Psoas muscle (tissue), 8 donors: ENCODE measurements around the gene YOD1. TPM values are rescaled to one million over a fixed set of nuclear protein-coding genes. Genes with fewer than 3 reads are reported as not detected.
A peak's percentile ranks its signal among the peaks of the same experiment; 100 is the strongest.

Experiments used
- ATAC-seq, 4 donors: fragments of 200-7000 bp; cut with Tn5 transposase; one replicate each; pipeline ENCODE4 v1.9.1; 2020; ENCODE audit warnings: moderate library complexity in 3 of 4, mild to moderate bottlenecking in 2 of 4
- DNase-seq, 2 donors: peaks; one replicate each; pipeline ENCODE4 v3.0.0-alpha.2; 2020
- H3K27ac ChIP-seq: fragments of 200-600 bp; one replicate; pipeline ENCODE4 v1.8.0; 2022
- H3K27me3 ChIP-seq, 3 donors: fragments of 200-600 bp in 1 of 3; one replicate each; pipeline versions ENCODE4 v1.6.1 to v1.8.0; 2013 to 2022; ENCODE audit warnings: low read length in 2 of 3, mild to moderate bottlenecking in 2 of 3, moderate library complexity in 1 of 3; ENCODE audit not compliant: insufficient read depth in 3 of 3
- H3K36me3 ChIP-seq, 2 donors: fragments of 200-600 bp in 1 of 2; one replicate each; pipeline versions ENCODE4 v1.6.1 to v1.8.0; 2013 to 2022; ENCODE audit warnings: low read depth in 1 of 2, mild to moderate bottlenecking in 1 of 2, moderate library complexity in 1 of 2; ENCODE audit not compliant: insufficient read depth in 1 of 2
- H3K4me1 ChIP-seq: fragments of 200-600 bp; one replicate; pipeline ENCODE4 v1.8.0; 2022
- H3K4me3 ChIP-seq: fragments of 200-600 bp; one replicate; pipeline ENCODE4 v1.8.0; 2022; ENCODE audit warnings: mild to moderate bottlenecking
- H3K9me3 ChIP-seq: fragments of 200-600 bp; one replicate; pipeline ENCODE4 v1.8.0; 2022
- CTCF ChIP-seq: fragments of 200-600 bp; IDR thresholded peaks from one replicate; pipeline ENCODE4 v1.8.0; 2022; ENCODE audit warnings: antibody characterized with exemption
- WGBS, 3 donors: extraction: QIAGEN DNeasy Blood & Tissue Kit; methylation state at CpG; one replicate each; pipeline versions ENCODE4 v1.1.6 to v1.1.7; 2013; 5-methylcytosine and 5-hydroxymethylcytosine counted together
- intact Hi-C, 2 donors: fragments of 100-400 bp; cut with DNase I; formaldehyde crosslinking; loops; one replicate each; pipeline versions ENCODE4 v1.11.0 to v1.14.2; 2022
- polyA plus RNA-seq, 3 donors: library from polyadenylated mRNA; stranded (reverse); fragments of 200-250 nt; gene quantifications; one replicate each; pipeline ENCODE4 v1.2.3, GENCODE V29; 2013
- total RNA-seq, 4 donors: library from RNA; stranded (reverse); fragmentation: NEBNext Ultra II Directional in 2 of 4; extraction: Animal tissue kit (Norgen Biotek cat#: 25700) in 2 of 4; gene quantifications; one replicate each; pipeline versions ENCODE4 v1.2.1 to v1.2.4, GENCODE V29; 2021 to 2023
- donor health status: healthy with polysubstance abuse.
- donor health status: DM: no; HTN: no; CAD: no; lungs with moderate emphysema.
- donor health status: Bipolar disorder and iron deficiency.
- donor health status: healthy.
- donor health status: DM: yes; HTN: yes; CAD: no.
- donor health status: DM: no; HTN: no; CAD: no.
- donor health status: DM: no; HTN: no; CAD: no.
- donor health status: DM: yes; HTN: yes; CAD: no.

Gene YOD1
- total and polyA plus RNA-seq, 7 donors: 3.9 to 7.0 (median 5.5) TPM

GRCh38 chr1:207076181-207076955 lies 25.4 kb upstream of the YOD1 start:
- H3K4me3 ChIP-seq: no peak overlapping the region
- intact Hi-C loops: loop anchor here in 1 of 2 donors (5.0 kb wide), 2 partner anchors 149 to 164 kb away; no protein-coding TSS in a partner anchor
- no peak for TF ChIP-seq CTCF
- H3K36me3 ChIP-seq: peaks cover 2 to 57% of the 10 kb centered on the region in 2 donors
- peaks cover 4% of the 10 kb centered on the region for H3K4me1 ChIP-seq
- H3K9me3 ChIP-seq: no peaks in the 10 kb centered on the region
- no peak for DNase-seq
- peak in 3 of 4 donors; percentile 14 to 51 (median 41) for ATAC-seq
- WGBS, 3 donors: 51 to 66% (median 56%) methylated on average over 5 of the region's 5 CpGs
- H3K27me3 ChIP-seq: no peaks in the 10 kb centered on the region
- H3K27ac ChIP-seq: no peak overlapping the region

- 66 to 77% (median 69%) methylated on average over 4 of the region's 4 CpGs for WGBS, 3 donors
- peaks cover 4% of the 10 kb centered on the region for H3K4me1 ChIP-seq
- ATAC-seq: no peak
- no peak overlapping the region for H3K4me3 ChIP-seq
- TF ChIP-seq CTCF: no peak
- H3K27me3 ChIP-seq: no peaks in the 10 kb centered on the region
- no peak for DNase-seq
- H3K36me3 ChIP-seq: peaks cover 2 to 65% of the 10 kb centered on the region in 2 donors
- no peak overlapping the region for H3K27ac ChIP-seq
- no peaks in the 10 kb centered on the region for H3K9me3 ChIP-seq
- intact Hi-C loops: no loop called here
These were observed 23.2 kb upstream of the YOD1 start for GRCh38 chr1:207073906-207074820.

GRCh38 chr1:207072233-207072632 lies 21.2 kb upstream of the YOD1 start:
- TF ChIP-seq CTCF: no peak
- Histone ChIP-seq H3K27me3 (no peaks in the 10 kb centered on the region), H3K4me1 (peaks cover under 1% of the 10 kb centered on the region), H3K27ac (no peak overlapping the region), H3K4me3 (no peak overlapping the region), H3K9me3 (no peaks in the 10 kb centered on the region), H3K36me3 (peaks cover 7 to 81% of the 10 kb centered on the region in 2 donors)
- DNase-seq (no peak), ATAC-seq (no peak)
- 75 to 79% (median 79%) methylated on average over 8 of the region's 8 CpGs for WGBS, 3 donors
- intact Hi-C loops: no loop called here

GRCh38 chr1:207071426-207071825 lies 20.4 kb upstream of the YOD1 start:
- no peak for DNase-seq
- H3K4me1 ChIP-seq: no peaks in the 10 kb centered on the region
- no peak overlapping the region for H3K27ac ChIP-seq
- no peak for ATAC-seq
- H3K27me3 ChIP-seq: no peaks in the 10 kb centered on the region
- no peaks in the 10 kb centered on the region for H3K9me3 ChIP-seq
- intact Hi-C loops: no loop called here
- peaks cover 7 to 87% of the 10 kb centered on the region in 2 donors for H3K36me3 ChIP-seq
- TF ChIP-seq CTCF: no peak
- WGBS, 3 donors: 85 to 90% (median 86%) methylated on average over 6 of the region's 6 CpGs
- H3K4me3 ChIP-seq: no peak overlapping the region
